ENCODE data around the gene PLXNB2.
A peak's percentile ranks its signal among the peaks of the same experiment; 100 is the strongest.

The PLXNB2 gene

GRCh38 chr22:50247748-50248147 lies 59.7 kb downstream of the PLXNB2 start:
- no peak for TF ChIP-seq CTCF (IDR thresholded peaks at IDR 0.05; ENCODE audit: borderline replicate concordance, extremely low read depth, low read length, poor library complexity, severe bottlenecking)
- TF ChIP-seq EZH2 (IDR thresholded peaks at IDR 0.05; ENCODE audit: borderline replicate concordance, low read depth, low read length, severe bottlenecking), result no peak
- H3K4me3 ChIP-seq (ENCODE audit: low read depth in 1 of 2, low read length in 2 of 2), result no peak overlapping the region
- DNase-seq, result no peak
- H2AFZ ChIP-seq (ENCODE audit: low read depth, low read length), result no peak overlapping the region
- H3K36me3 ChIP-seq (ENCODE audit: insufficient read depth, low read length), result peaks cover 49% of the 10 kb centered on the region
- H3K27me3 ChIP-seq (ENCODE audit: insufficient read depth, low read length, poor library complexity), result no peaks in the 10 kb centered on the region
- peaks cover 59% of the 10 kb centered on the region for H3K4me1 ChIP-seq (ENCODE audit: insufficient read depth, low read length)
- H4K20me1 ChIP-seq (ENCODE audit: insufficient read depth, low read length), result peaks cover 47% of the 10 kb centered on the region
- ATAC-seq (ENCODE audit: insufficient read depth, low read depth), result no peak
- no peak overlapping the region for H3K4me2 ChIP-seq (ENCODE audit: insufficient read depth, low read length)
- H3K27ac ChIP-seq (ENCODE audit: low read length), result no peak overlapping the region
- no peak overlapping the region for H3K9ac ChIP-seq (ENCODE audit: low read depth, low read length)
- peaks cover 61% of the 10 kb centered on the region for H3K79me2 ChIP-seq (ENCODE audit: insufficient read depth, low read length)
- no peaks in the 10 kb centered on the region for H3K9me3 ChIP-seq (ENCODE audit: insufficient read depth, low read length, severe bottlenecking)

- Histone ChIP-seq H3K36me3 (ENCODE audit: insufficient read depth, low read length) (peaks cover 49% of the 10 kb centered on the region), H3K4me2 (ENCODE audit: insufficient read depth, low read length) (peak overlapping the region; percentile 98), H3K9ac (ENCODE audit: low read depth, low read length) (peak overlapping the region; percentile 87; the same call in 1 of the 2 replicates), H3K27ac (ENCODE audit: low read length) (no peak overlapping the region; the same call in 1 of the 2 replicates), H3K4me3 (ENCODE audit: low read depth in 1 of 2, low read length in 2 of 2) (peak overlapping the region in 1 of 2 experiments; percentile 99; a peak in 2 of 4 replicates), H3K9me3 (ENCODE audit: insufficient read depth, low read length, severe bottlenecking) (no peaks in the 10 kb centered on the region), H2AFZ (ENCODE audit: low read depth, low read length) (no peak overlapping the region), H3K79me2 (ENCODE audit: insufficient read depth, low read length) (peaks cover 74% of the 10 kb centered on the region), H3K4me1 (ENCODE audit: insufficient read depth, low read length) (peaks cover 65% of the 10 kb centered on the region), H3K27me3 (ENCODE audit: insufficient read depth, low read length, poor library complexity) (no peaks in the 10 kb centered on the region), H4K20me1 (ENCODE audit: insufficient read depth, low read length) (peaks cover 54% of the 10 kb centered on the region)
- ATAC-seq (ENCODE audit: insufficient read depth, low read depth) (no peak), DNase-seq (no peak)
- TF ChIP-seq EZH2 (IDR thresholded peaks at IDR 0.05; ENCODE audit: borderline replicate concordance, low read depth, low read length, severe bottlenecking), result no peak
- TF ChIP-seq CTCF (IDR thresholded peaks at IDR 0.05; ENCODE audit: borderline replicate concordance, extremely low read depth, low read length, poor library complexity, severe bottlenecking), result peak; percentile 39
Measured at GRCh38 chr22:50246242-50247175, 60.9 kb downstream of the PLXNB2 start.

- H3K27me3 ChIP-seq (ENCODE audit: insufficient read depth, low read length, poor library complexity), result no peaks in the 10 kb centered on the region
- H3K9me3 ChIP-seq (ENCODE audit: insufficient read depth, low read length, severe bottlenecking), result no peaks in the 10 kb centered on the region
- DNase-seq, result no peak
- H3K27ac ChIP-seq (ENCODE audit: low read length), result peak overlapping the region; percentile 98
- H2AFZ ChIP-seq (ENCODE audit: low read depth, low read length), result peak overlapping the region; percentile 93
- H3K4me2 ChIP-seq (ENCODE audit: insufficient read depth, low read length), result peak overlapping the region; percentile 98
- peaks cover 80% of the 10 kb centered on the region for H3K79me2 ChIP-seq (ENCODE audit: insufficient read depth, low read length)
- H3K4me3 ChIP-seq (ENCODE audit: low read depth in 1 of 2, low read length in 2 of 2), result peak overlapping the region; percentile 97 to 99
- peaks cover 56% of the 10 kb centered on the region for H4K20me1 ChIP-seq (ENCODE audit: insufficient read depth, low read length)
- TF ChIP-seq CTCF (IDR thresholded peaks at IDR 0.05; ENCODE audit: borderline replicate concordance, extremely low read depth, low read length, poor library complexity, severe bottlenecking) (no peak), EZH2 (IDR thresholded peaks at IDR 0.05; ENCODE audit: borderline replicate concordance, low read depth, low read length, severe bottlenecking) (no peak)
- peak; percentile 49 for ATAC-seq (ENCODE audit: insufficient read depth, low read depth)
- H3K9ac ChIP-seq (ENCODE audit: low read depth, low read length), result peak overlapping the region; percentile 87
- H3K36me3 ChIP-seq (ENCODE audit: insufficient read depth, low read length), result peaks cover 45% of the 10 kb centered on the region
- H3K4me1 ChIP-seq (ENCODE audit: insufficient read depth, low read length), result peaks cover 65% of the 10 kb centered on the region
Measured at GRCh38 chr22:50245214-50246072, 62.0 kb downstream of the PLXNB2 start.

Measured in DND-41 (cell line).